Brain microvascular endothelial cell (primary cell): ENCODE results near the gene KRT14.
"Not testable (repeated sequence)": the region's sequence is repeated elsewhere in the genome, so short reads cannot be mapped to it uniquely, and the experiment has no call there.

Source experiments
- DNase-seq: peaks from one replicate; pipeline ENCODE4 v3.0.0-alpha.2; 2020
- H3K27ac ChIP-seq: fragments of 250-450 bp; sonication (Bioruptor Pico); 2 replicates; pipeline ENCODE4 v1.5.1; 2020; ENCODE audit warnings: mild to moderate bottlenecking, moderate library complexity
- H3K27me3 ChIP-seq: fragments of 250-450 bp; sonication (Bioruptor Pico); replicated peaks from 2 replicates; pipeline ENCODE4 v1.5.1; 2020; ENCODE audit warnings: mild to moderate bottlenecking
- H3K36me3 ChIP-seq: fragments of 250-450 bp; sonication (Bioruptor Pico); replicated peaks from 2 replicates; pipeline ENCODE4 v1.5.1; 2020; ENCODE audit warnings: mild to moderate bottlenecking
- H3K4me3 ChIP-seq: 2 replicates; pipeline ENCODE4 v1.5.1; 2011; ENCODE audit warnings: low read depth, mild to moderate bottlenecking, control low read depth, low read length, moderate library complexity
- CTCF ChIP-seq: IDR thresholded peaks from 2 replicates; pipeline ENCODE4 v1.5.1; 2011; ENCODE audit warnings: low read depth, mild to moderate bottlenecking, moderate library complexity, low read length, control low read depth, inconsistent platforms; ENCODE audit errors: missing control alignments
- in situ Hi-C: cut with HindIII; loops from 2 replicates; pipeline ENCODE4 v1.10.0; 2017; ENCODE audit warnings: low sequenced_read_pairs, low pct_ligation_motif_present

KRT14 gene

GRCh38 chr17:41546819-41547218, 39.9 kb downstream of the KRT14 start:
- Histone ChIP-seq H3K27me3 (no peaks in the 10 kb centered on the region), H3K27ac (no peak overlapping the region), H3K4me3 (no peak overlapping the region), H3K36me3 (no peaks in the 10 kb centered on the region)
- no peak for DNase-seq
- in situ Hi-C loops = no loop called here
- no peak for TF ChIP-seq CTCF

- no peak overlapping the region for H3K27ac ChIP-seq
- no peak for TF ChIP-seq CTCF
- no peak overlapping the region for H3K4me3 ChIP-seq
- in situ Hi-C loops = no loop called here
- no peaks in the 10 kb centered on the region for H3K27me3 ChIP-seq
- DNase-seq = no peak
- H3K36me3 ChIP-seq = no peaks in the 10 kb centered on the region
Measured at GRCh38 chr17:41545829-41546410, 40.8 kb downstream of the KRT14 start.

GRCh38 chr17:41544935-41545334, 41.8 kb downstream of the KRT14 start:
- Histone ChIP-seq H3K27me3 (no peaks in the 10 kb centered on the region), H3K36me3 (no peaks in the 10 kb centered on the region), H3K27ac (no peak overlapping the region), H3K4me3 (no peak overlapping the region)
- no peak for TF ChIP-seq CTCF
- in situ Hi-C loops = no loop called here
- no peak for DNase-seq

GRCh38 chr17:41544491-41544892, 42.2 kb downstream of the KRT14 start:
- no peaks in the 10 kb centered on the region for H3K27me3 ChIP-seq
- H3K4me3 ChIP-seq = no peak overlapping the region
- DNase-seq = no peak
- H3K36me3 ChIP-seq = no peaks in the 10 kb centered on the region
- in situ Hi-C loops = no loop called here
- TF ChIP-seq CTCF = no peak
- no peak overlapping the region for H3K27ac ChIP-seq

- H3K36me3 ChIP-seq, in situ Hi-C loops, H3K27me3 ChIP-seq, DNase-seq, H3K4me3 ChIP-seq, H3K27ac ChIP-seq: not testable (repeated sequence)
Measured at GRCh38 chr17:41542786-41543185, 43.9 kb downstream of the KRT14 start.

- no peak for DNase-seq
- no peaks in the 10 kb centered on the region for H3K36me3 ChIP-seq
- TF ChIP-seq CTCF = no peak
- no peak overlapping the region for H3K27ac ChIP-seq
- no peak overlapping the region for H3K4me3 ChIP-seq
- in situ Hi-C loops = no loop called here
- H3K27me3 ChIP-seq = no peaks in the 10 kb centered on the region
Measured at GRCh38 chr17:41542357-41542756, 44.3 kb downstream of the KRT14 start.
